ENCODE measurements around the gene PSEN2.

DNA sequence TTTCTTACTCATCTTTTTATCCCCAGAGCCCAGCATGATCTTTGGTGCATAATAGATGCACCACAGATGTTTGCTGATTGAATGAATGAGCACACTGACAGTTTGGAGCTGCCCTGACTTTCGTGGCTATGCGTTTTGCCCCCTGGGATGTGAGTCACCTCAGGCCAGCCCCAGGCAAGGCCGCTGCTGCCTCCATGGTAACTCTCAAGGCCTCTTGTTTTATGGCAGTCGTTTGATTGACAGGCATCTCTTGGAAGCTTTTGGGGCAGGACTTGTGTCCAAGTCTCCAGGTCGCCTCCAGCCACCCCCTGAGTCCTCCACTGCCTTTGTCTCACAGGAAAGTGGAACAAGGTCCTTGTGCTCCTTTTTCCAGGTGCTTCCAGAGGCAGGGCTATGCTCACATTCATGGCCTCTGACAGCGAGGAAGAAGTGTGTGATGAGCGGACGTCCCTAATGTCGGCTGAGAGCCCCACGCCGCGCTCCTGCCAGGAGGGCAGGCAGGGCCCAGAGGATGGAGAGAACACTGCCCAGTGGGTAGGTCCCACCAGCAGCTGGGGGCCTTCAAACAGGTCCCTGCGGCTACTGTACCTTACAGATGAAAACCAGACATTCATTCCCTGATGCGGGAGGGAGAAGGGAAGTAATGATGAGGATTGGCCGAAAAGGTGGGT is 11.2 kb downstream of the PSEN2 start:
- TF ChIP-seq, protein P1, sequence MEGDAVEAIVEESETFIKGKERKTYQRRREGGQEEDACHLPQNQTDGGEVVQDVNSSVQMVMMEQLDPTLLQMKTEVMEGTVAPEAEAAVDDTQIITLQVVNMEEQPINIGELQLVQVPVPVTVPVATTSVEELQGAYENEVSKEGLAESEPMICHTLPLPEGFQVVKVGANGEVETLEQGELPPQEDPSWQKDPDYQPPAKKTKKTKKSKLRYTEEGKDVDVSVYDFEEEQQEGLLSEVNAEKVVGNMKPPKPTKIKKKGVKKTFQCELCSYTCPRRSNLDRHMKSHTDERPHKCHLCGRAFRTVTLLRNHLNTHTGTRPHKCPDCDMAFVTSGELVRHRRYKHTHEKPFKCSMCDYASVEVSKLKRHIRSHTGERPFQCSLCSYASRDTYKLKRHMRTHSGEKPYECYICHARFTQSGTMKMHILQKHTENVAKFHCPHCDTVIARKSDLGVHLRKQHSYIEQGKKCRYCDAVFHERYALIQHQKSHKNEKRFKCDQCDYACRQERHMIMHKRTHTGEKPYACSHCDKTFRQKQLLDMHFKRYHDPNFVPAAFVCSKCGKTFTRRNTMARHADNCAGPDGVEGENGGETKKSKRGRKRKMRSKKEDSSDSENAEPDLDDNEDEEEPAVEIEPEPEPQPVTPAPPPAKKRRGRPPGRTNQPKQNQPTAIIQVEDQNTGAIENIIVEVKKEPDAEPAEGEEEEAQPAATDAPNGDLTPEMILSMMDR (IDR thresholded peaks at IDR 0.05; ENCODE audit: extremely low read depth in 1 of 2, insufficient read depth in 1 of 2, low read depth in 1 of 2, low read length in 2 of 2) = no peak
- TF ChIP-seq POLR2A (IDR thresholded peaks at IDR 0.05; ENCODE audit: low read depth, low read length) (no peak), MYC (IDR thresholded peaks at IDR 0.05; ENCODE audit: low read depth, low read length) (no peak)
